Measurements from ENCODE around the gene CCNY. TPM values are rescaled to one million over a fixed set of nuclear protein-coding genes. Genes with fewer than 3 reads are reported as not detected.
"Not testable (repeated sequence)": the region's sequence is repeated elsewhere in the genome, so short reads cannot be mapped to it uniquely, and the experiment has no call there.

Gene CCNY
- total and polyA plus RNA-seq, 2 of the 13 experiments (the other 11 are each of a cell fraction or from before 2014, with no cell fraction given): 48.2 to 54.7 TPM

GRCh38 chr10:35407696-35408095, 71.4 kb downstream of the CCNY start:
- H2AFZ ChIP-seq (ENCODE audit: low read length); FAIRE-seq; H3K36me3 ChIP-seq (replicated peaks in 1 of 2; ENCODE audit: control insufficient read depth in 1 of 2, insufficient read depth in 2 of 2, low read length in 2 of 2); POLR2A ChIA-PET; H3K27ac ChIP-seq (ENCODE audit: extremely low read length, insufficient read depth, low read length); intact Hi-C loops (cut with micrococcal nuclease; ENCODE audit: unreplicated experiment); H3K4me2 ChIP-seq (ENCODE audit: low read depth, low read length); H3K9ac ChIP-seq (ENCODE audit: insufficient read depth, low read depth, low read length); in situ Hi-C loops (cut with HindIII; ENCODE audit: extremely low pct_ligation_motif_present, low pct_unique_long_range_greater_than_20kb); H3K27me3 ChIP-seq (ENCODE audit: control insufficient read depth in 1 of 2, insufficient read depth in 2 of 2, low read length in 2 of 2); H3K4me3 ChIP-seq (replicated peaks in 1 of 3; ENCODE audit: insufficient read depth in 1 of 3, low read depth in 2 of 3, low read length in 3 of 3); CTCF ChIA-PET (ENCODE audit: low intra/inter-chr PET ratio, low total read pairs); ATAC-seq; BruUV-seq (replicated peaks); H3K9me3 ChIP-seq (ENCODE audit: low read length); DNase-seq (ENCODE audit: low spot score): not testable (repeated sequence)
- Histone ChIP-seq H4K20me1 (ENCODE audit: insufficient read depth, low read length) (peaks cover 17% of the 10 kb centered on the region), H3K79me2 (ENCODE audit: insufficient read depth, low read length) (peaks cover 61% of the 10 kb centered on the region), H3K4me1 (ENCODE audit: insufficient read depth, low read length) (peaks cover 57% of the 10 kb centered on the region)
- WGBS (ENCODE audit: low lambda C conversion rate): 94% methylated on average over 12 of the region's 12 CpGs

GRCh38 chr10:35409094-35409582, 72.8 kb downstream of the CCNY start:
- peaks cover 17% of the 10 kb centered on the region for H4K20me1 ChIP-seq (ENCODE audit: insufficient read depth, low read length)
- WGBS (ENCODE audit: low lambda C conversion rate): 100% methylated on average over 2 of the region's 2 CpGs
- H3K27ac ChIP-seq (ENCODE audit: extremely low read length, insufficient read depth, low read length): no peak overlapping the region
- ATAC-seq (no peak), FAIRE-seq (no peak), DNase-seq (ENCODE audit: low spot score) (no peak)
- ChIA-PET POLR2A (interaction anchor here (1.0 kb wide), 1 partner anchor 10 kb away, joined by 3 read pairs; no protein-coding TSS in a partner anchor), CTCF (ENCODE audit: low intra/inter-chr PET ratio, low total read pairs) (no interaction called here)
- no peak overlapping the region for H3K4me2 ChIP-seq (ENCODE audit: low read depth, low read length)
- intact Hi-C loops (cut with micrococcal nuclease; ENCODE audit: unreplicated experiment) (no loop called here), in situ Hi-C loops (cut with HindIII; ENCODE audit: extremely low pct_ligation_motif_present, low pct_unique_long_range_greater_than_20kb) (no loop called here)
- peaks cover 72% of the 10 kb centered on the region for H3K4me1 ChIP-seq (ENCODE audit: insufficient read depth, low read length)
- H3K9ac ChIP-seq (ENCODE audit: insufficient read depth, low read depth, low read length): no peak overlapping the region
- H3K36me3 ChIP-seq (replicated peaks in 1 of 2; ENCODE audit: control insufficient read depth in 1 of 2, insufficient read depth in 2 of 2, low read length in 2 of 2): 0 out of 5 replicates have a peak, but pooled peaks cover 0 to 3% of the 10 kb centered on the region in 2 experiments
- H3K9me3 ChIP-seq (ENCODE audit: low read length): no peaks in the 10 kb centered on the region
- H3K79me2 ChIP-seq (ENCODE audit: insufficient read depth, low read length): peaks cover 65% of the 10 kb centered on the region
- TF ChIP-seq ZFP37 (CRISPR knock-in tag; IDR thresholded peaks at IDR 0.05; ENCODE audit: borderline replicate concordance) (no peak), FOSL2 (CRISPR knock-in tag; IDR thresholded peaks at IDR 0.05) (0 out of 2 replicates have a peak, but pooled peaks have one; percentile 13)
- H3K27me3 ChIP-seq (ENCODE audit: control insufficient read depth in 1 of 2, insufficient read depth in 2 of 2, low read length in 2 of 2): no peaks in the 10 kb centered on the region
- no peak overlapping the region for H3K4me3 ChIP-seq (replicated peaks in 1 of 3; ENCODE audit: insufficient read depth in 1 of 3, low read depth in 2 of 3, low read length in 3 of 3)
- H2AFZ ChIP-seq (ENCODE audit: low read length): no peak overlapping the region
- BruUV-seq (replicated peaks): no TSS peak

Measured in HepG2 (cell line).